Activated CD8-positive, alpha-beta memory T cell treated with anti-CD3 and anti-CD28 coated beads, Interleukin-2, amount 10 ng/mL, durations not matched to agents 7 days and 5 days (primary cell): ENCODE results near the gene CEACAM5. TPM values are rescaled to one million over a fixed set of nuclear protein-coding genes. Genes with fewer than 3 reads are reported as not detected.

Experiments
- ATAC-seq: fragments of 150-1000 bp; cut with Tn5 transposase; one replicate; pipeline ENCODE4 v1.10.0; 2021; ENCODE audit warnings: moderate library complexity
- CTCF ChIA-PET: fragments of 350-600 bp; sonication (Branson Sonifier 250); formaldehyde crosslinking; loops from one replicate; lab custom pipeline; 2021; ENCODE audit warnings: antibody characterized with exemption; lab: Charles Lee
- DNase-seq: peaks from one replicate; pipeline ENCODE4 v3.0.0-alpha.2; 2020
- H3K27ac Mint-ChIP-seq: one replicate; pipeline ENCODE4 v1.8.0; 2021; ENCODE audit warnings: mild to moderate bottlenecking, mixed read lengths
- H3K27me3 Mint-ChIP-seq: one replicate; pipeline ENCODE4 v1.8.0; 2021; ENCODE audit warnings: mixed read lengths
- H3K36me3 Mint-ChIP-seq: one replicate; pipeline ENCODE4 v1.8.0; 2021; ENCODE audit warnings: mild to moderate bottlenecking, mixed read lengths
- H3K4me1 Mint-ChIP-seq: one replicate; pipeline ENCODE4 v1.8.0; 2021; ENCODE audit warnings: mixed read lengths
- H3K4me3 Mint-ChIP-seq: one replicate; pipeline ENCODE4 v1.8.0; 2021; ENCODE audit warnings: mild to moderate bottlenecking, moderate library complexity, mixed read lengths
- H3K9me3 Mint-ChIP-seq: one replicate; pipeline ENCODE4 v1.8.0; 2022; ENCODE audit warnings: low read depth, mixed read lengths
- total RNA-seq, 2 experiments: library from RNA; stranded (reverse); gene quantifications; one replicate each; pipeline ENCODE4 v1.2.3, GENCODE V29; 2021

CEACAM5 gene
- total RNA-seq, result not detected

DNA sequence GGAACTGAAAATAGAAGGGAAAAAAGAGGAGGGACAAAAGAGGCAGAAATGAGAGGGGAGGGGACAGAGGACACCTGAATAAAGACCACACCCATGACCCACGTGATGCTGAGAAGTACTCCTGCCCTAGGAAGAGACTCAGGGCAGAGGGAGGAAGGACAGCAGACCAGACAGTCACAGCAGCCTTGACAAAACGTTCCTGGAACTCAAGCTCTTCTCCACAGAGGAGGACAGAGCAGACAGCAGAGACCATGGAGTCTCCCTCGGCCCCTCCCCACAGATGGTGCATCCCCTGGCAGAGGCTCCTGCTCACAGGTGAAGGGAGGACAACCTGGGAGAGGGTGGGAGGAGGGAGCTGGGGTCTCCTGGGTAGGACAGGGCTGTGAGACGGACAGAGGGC lies at the start of gene CEACAM5:
TSS of gene CEACAM5 (plus strand) at position 146 of the 400 bp plus-strand sequence. CDS start at position 252, 106 bp downstream.
- CTCF ChIA-PET, result interaction anchor here (2.3 kb wide), 2 partner anchors 37 to 44 kb away, joined by 22 to 27 read pairs; no protein-coding TSS in a partner anchor
- Mint-ChIP-seq H3K27ac (no peak within 1 kb of the TSS), H3K36me3 (no peaks in the 10 kb centered on the region), H3K9me3 (no peaks in the 10 kb centered on the region), H3K4me1 (peaks cover 3% of the 10 kb centered on the region), H3K27me3 (peaks cover 29% of the 10 kb centered on the region), H3K4me3 (no peak within 1 kb of the TSS)
- ATAC-seq (no peak), DNase-seq (no peak)

GRCh38 chr19:41666075-41666474 lies 42.4 kb upstream of the CEACAM5 start:
- Mint-ChIP-seq H3K4me3 (no peak overlapping the region), H3K36me3 (peaks cover 2% of the 10 kb centered on the region), H3K4me1 (no peaks in the 10 kb centered on the region), H3K9me3 (peaks cover 16% of the 10 kb centered on the region), H3K27me3 (peaks cover 41% of the 10 kb centered on the region), H3K27ac (no peak overlapping the region)
- ATAC-seq, result no peak
- no peak for DNase-seq
- CTCF ChIA-PET, result interaction anchor here (1.3 kb wide), 1 partner anchor 24 kb away, joined by 3 read pairs; no protein-coding TSS in a partner anchor

- H3K27me3 Mint-ChIP-seq, result peaks cover 48% of the 10 kb centered on the region
- H3K4me3 Mint-ChIP-seq, result no peak overlapping the region
- DNase-seq (no peak), ATAC-seq (no peak)
- no peaks in the 10 kb centered on the region for H3K4me1 Mint-ChIP-seq
- peaks cover 2% of the 10 kb centered on the region for H3K36me3 Mint-ChIP-seq
- CTCF ChIA-PET, result interaction anchor here (1.2 kb wide), 2 partner anchors 24 to 83 kb away, joined by 3 to 4 read pairs; no protein-coding TSS in a partner anchor
- no peak overlapping the region for H3K27ac Mint-ChIP-seq
- H3K9me3 Mint-ChIP-seq, result peaks cover 16% of the 10 kb centered on the region
Observed at GRCh38 chr19:41668315-41668714, 40.1 kb upstream of the CEACAM5 start.

GRCh38 chr19:41670755-41671154 lies 37.7 kb upstream of the CEACAM5 start:
- CTCF ChIA-PET, result no interaction called here
- peaks cover 59% of the 10 kb centered on the region for H3K27me3 Mint-ChIP-seq

DNA sequence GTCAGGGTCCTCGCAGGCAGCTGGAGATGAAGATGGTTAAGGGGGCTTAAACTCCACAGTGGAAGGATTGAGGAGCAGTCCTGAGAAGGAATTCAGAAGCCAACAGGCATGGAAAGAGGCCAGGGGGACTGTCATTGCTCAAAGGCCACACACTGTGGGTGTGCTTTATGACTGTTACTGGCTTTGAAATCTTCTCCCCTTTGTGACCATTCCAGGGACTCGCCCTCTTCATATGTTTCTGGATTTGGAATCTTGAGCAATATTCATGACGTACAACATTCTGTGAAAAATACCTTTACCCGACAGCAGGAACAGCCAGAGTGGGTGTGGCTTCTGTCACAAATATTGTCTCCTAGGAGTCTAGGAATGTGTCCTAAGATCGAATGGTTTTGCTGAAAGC lies 36.9 kb upstream of the CEACAM5 start:
- no peak for DNase-seq
- no peak for ATAC-seq
- Mint-ChIP-seq H3K9me3 (no peaks in the 10 kb centered on the region), H3K4me1 (no peaks in the 10 kb centered on the region), H3K27ac (no peak overlapping the region), H3K4me3 (no peak overlapping the region), H3K36me3 (no peaks in the 10 kb centered on the region), H3K27me3 (peaks cover 65% of the 10 kb centered on the region)
- CTCF ChIA-PET, result no interaction called here

More at GRCh38 chr19:41670755-41671154, 37.7 kb upstream of the CEACAM5 start:
- no peak for ATAC-seq
- no peak overlapping the region for H3K4me3 Mint-ChIP-seq
- H3K9me3 Mint-ChIP-seq, result peaks cover 6% of the 10 kb centered on the region
- H3K27ac Mint-ChIP-seq, result no peak overlapping the region
- H3K36me3 Mint-ChIP-seq, result no peaks in the 10 kb centered on the region
- H3K4me1 Mint-ChIP-seq, result no peaks in the 10 kb centered on the region
- DNase-seq, result no peak

DNA sequence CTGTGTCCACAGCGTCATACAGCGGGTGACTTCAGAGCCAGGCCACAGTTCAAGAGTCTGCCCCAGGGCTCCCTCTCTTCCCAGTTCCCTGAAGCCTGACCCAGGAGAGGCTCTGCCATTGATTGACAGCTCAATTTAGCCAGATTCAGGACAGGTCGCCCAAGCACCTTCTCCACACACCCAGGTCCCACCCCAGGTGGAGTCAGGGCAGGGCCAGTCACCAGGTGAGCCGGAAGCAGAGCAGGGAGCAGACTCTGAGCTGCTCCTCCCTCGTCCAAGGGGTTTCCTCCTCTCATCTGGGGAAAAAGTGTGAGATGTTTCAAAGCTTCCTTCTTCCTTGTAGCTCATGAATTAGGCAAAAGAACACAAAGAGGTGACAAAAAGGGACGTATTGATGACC lies 26.0 kb upstream of the CEACAM5 start:
- Mint-ChIP-seq H3K27ac (no peak overlapping the region), H3K9me3 (no peaks in the 10 kb centered on the region), H3K4me1 (no peaks in the 10 kb centered on the region), H3K27me3 (peaks cover 42% of the 10 kb centered on the region), H3K4me3 (no peak overlapping the region), H3K36me3 (no peaks in the 10 kb centered on the region)
- CTCF ChIA-PET, result interaction anchor here (1.2 kb wide), 1 partner anchor 40 kb away, joined by 5 read pairs; no protein-coding TSS in a partner anchor
- no peak for ATAC-seq
- DNase-seq, result no peak

GRCh38 chr19:41687419-41687818 lies 21.0 kb upstream of the CEACAM5 start:
- H3K9me3 Mint-ChIP-seq, result no peaks in the 10 kb centered on the region
- H3K27ac Mint-ChIP-seq, result no peak overlapping the region
- H3K27me3 Mint-ChIP-seq, result peaks cover 33% of the 10 kb centered on the region
- no peak overlapping the region for H3K4me3 Mint-ChIP-seq
- CTCF ChIA-PET, result no interaction called here
- DNase-seq, result no peak
- H3K36me3 Mint-ChIP-seq, result no peaks in the 10 kb centered on the region
- no peaks in the 10 kb centered on the region for H3K4me1 Mint-ChIP-seq
- no peak for ATAC-seq

GRCh38 chr19:41688098-41688497 lies 20.3 kb upstream of the CEACAM5 start, which contains the start of gene CEACAM7:
Gene CEACAM7, minus strand, starts transcription at chr19:41688270. Its CDS starts 105 bp downstream, at chr19:41688165.
- Mint-ChIP-seq H3K36me3 (no peaks in the 10 kb centered on the region), H3K9me3 (no peaks in the 10 kb centered on the region), H3K27me3 (peaks cover 39% of the 10 kb centered on the region), H3K4me3 (no peak within 1 kb of the TSS), H3K27ac (no peak within 1 kb of the TSS), H3K4me1 (no peaks in the 10 kb centered on the region)
- no peak for DNase-seq
- CTCF ChIA-PET, result interaction anchor here (1.1 to 5.1 kb wide), 4 partner anchors 17 to 47 kb away, joined by 3 to 50 read pairs (median 8); no protein-coding TSS in a partner anchor
- ATAC-seq, result no peak

GRCh38 chr19:41688687-41689086 lies 19.7 kb upstream of the CEACAM5 start:
- H3K36me3 Mint-ChIP-seq, result no peaks in the 10 kb centered on the region
- CTCF ChIA-PET, result interaction anchor here (0.9 to 5.1 kb wide), 7 partner anchors 17 to 118 kb away, joined by 3 to 50 read pairs (median 3); no protein-coding TSS in a partner anchor
- H3K4me3 Mint-ChIP-seq, result no peak overlapping the region
- DNase-seq, result no peak
- H3K9me3 Mint-ChIP-seq, result no peaks in the 10 kb centered on the region
- H3K27ac Mint-ChIP-seq, result no peak overlapping the region
- H3K4me1 Mint-ChIP-seq, result no peaks in the 10 kb centered on the region
- no peak for ATAC-seq
- peaks cover 42% of the 10 kb centered on the region for H3K27me3 Mint-ChIP-seq

DNA sequence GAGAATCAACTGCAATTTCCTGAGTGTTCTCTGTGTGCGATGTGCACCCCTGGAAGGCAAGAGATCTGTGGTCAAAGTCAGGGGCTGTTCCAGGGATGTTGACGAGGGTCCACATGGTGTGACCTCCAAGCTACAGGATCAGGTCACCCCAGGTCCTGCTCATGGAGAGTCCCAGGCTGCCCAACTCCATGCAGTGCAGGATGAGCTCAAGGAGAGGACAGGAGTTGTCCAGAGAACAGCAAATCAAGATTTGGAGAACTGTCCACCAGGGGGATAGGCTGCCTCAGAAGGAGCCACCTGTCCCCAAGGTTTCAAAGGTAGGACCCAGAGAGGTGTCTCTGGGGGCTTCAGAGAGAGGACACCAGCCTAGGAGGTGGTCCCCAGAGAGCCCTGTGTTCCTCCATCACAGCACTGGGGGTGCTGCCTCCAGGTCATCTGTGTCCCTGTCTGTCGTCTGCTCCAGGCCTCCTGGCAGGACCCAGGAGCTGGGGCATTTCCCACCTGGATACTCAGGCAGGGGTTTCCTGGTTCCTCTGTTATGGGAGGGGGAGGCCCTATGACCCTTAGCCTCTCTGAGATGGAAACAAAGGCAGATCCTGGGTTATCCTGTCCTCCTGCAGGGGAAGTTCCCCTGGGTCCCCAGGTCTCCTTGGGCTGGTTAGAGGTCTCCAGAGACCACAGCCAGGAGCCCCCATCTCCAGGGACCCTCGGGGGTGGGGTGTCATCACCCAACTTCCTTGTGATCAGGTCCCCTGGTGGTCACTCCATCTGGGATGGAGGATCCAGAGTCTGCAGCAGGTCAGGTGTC lies 18.2 kb upstream of the CEACAM5 start:
- Mint-ChIP-seq H3K27me3 (peaks cover 34% of the 10 kb centered on the region), H3K27ac (no peak overlapping the region), H3K4me1 (no peaks in the 10 kb centered on the region), H3K36me3 (no peaks in the 10 kb centered on the region), H3K9me3 (no peaks in the 10 kb centered on the region), H3K4me3 (no peak overlapping the region)
- ATAC-seq, result no peak
- CTCF ChIA-PET, result interaction anchor here (2.4 to 5.1 kb wide), 3 partner anchors 17 to 49 kb away, joined by 9 to 50 read pairs (median 18); no protein-coding TSS in a partner anchor
- DNase-seq, result no peak

GRCh38 chr19:41690801-41691065 lies 17.7 kb upstream of the CEACAM5 start:
- DNase-seq (no peak), ATAC-seq (no peak)
- CTCF ChIA-PET, result interaction anchor here (3.1 to 5.1 kb wide), 2 partner anchors 16 to 49 kb away, joined by 18 to 50 read pairs; no protein-coding TSS in a partner anchor
- Mint-ChIP-seq H3K9me3 (no peaks in the 10 kb centered on the region), H3K27ac (no peak overlapping the region), H3K36me3 (no peaks in the 10 kb centered on the region), H3K4me1 (no peaks in the 10 kb centered on the region), H3K27me3 (peaks cover 33% of the 10 kb centered on the region), H3K4me3 (no peak overlapping the region)

- DNase-seq (no peak), ATAC-seq (no peak)
- Mint-ChIP-seq H3K27me3 (peaks cover 29% of the 10 kb centered on the region), H3K9me3 (no peaks in the 10 kb centered on the region), H3K36me3 (no peaks in the 10 kb centered on the region), H3K4me3 (no peak overlapping the region), H3K4me1 (no peaks in the 10 kb centered on the region), H3K27ac (no peak overlapping the region)
- CTCF ChIA-PET, result interaction anchor here (0.6 to 5.1 kb wide), 7 partner anchors 9 to 50 kb away, joined by 3 to 50 read pairs (median 4); no protein-coding TSS in a partner anchor
Observed at GRCh38 chr19:41691268-41691970, 17.0 kb upstream of the CEACAM5 start.

DNA sequence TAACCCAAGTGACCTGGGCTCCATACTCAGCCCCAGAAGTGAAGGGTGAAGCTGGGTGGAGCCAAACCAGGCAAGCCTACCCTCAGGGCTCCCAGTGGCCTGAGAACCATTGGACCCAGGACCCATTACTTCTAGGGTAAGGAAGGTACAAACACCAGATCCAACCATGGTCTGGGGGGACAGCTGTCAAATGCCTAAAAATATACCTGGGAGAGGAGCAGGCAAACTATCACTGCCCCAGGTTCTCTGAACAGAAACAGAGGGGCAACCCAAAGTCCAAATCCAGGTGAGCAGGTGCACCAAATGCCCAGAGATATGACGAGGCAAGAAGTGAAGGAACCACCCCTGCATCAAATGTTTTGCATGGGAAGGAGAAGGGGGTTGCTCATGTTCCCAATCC lies 14.2 kb upstream of the CEACAM5 start:
- CTCF ChIA-PET, result interaction anchor here (0.7 kb wide), 1 partner anchor 12 kb away, joined by 4 read pairs; no protein-coding TSS in a partner anchor
- Mint-ChIP-seq H3K9me3 (no peaks in the 10 kb centered on the region), H3K4me3 (no peak overlapping the region)

More for the DNA sequence above, 14.2 kb upstream of the CEACAM5 start:
- ATAC-seq (no peak), DNase-seq (peak; percentile 9)
- Mint-ChIP-seq H3K27me3 (peaks cover 31% of the 10 kb centered on the region), H3K27ac (no peak overlapping the region), H3K4me1 (no peaks in the 10 kb centered on the region), H3K36me3 (no peaks in the 10 kb centered on the region)
